Type B pancreatic cell (in vitro differentiated cells): ENCODE measurements around the gene DDI2. TPM values are rescaled to one million over a fixed set of nuclear protein-coding genes. Genes with fewer than 3 reads are reported as not detected.

ENCODE experiments used
- DNase-seq: peaks from one replicate; pipeline ENCODE4 v3.0.0; 2021; ENCODE audit warnings: mixed read lengths; ENCODE audit not compliant: unreplicated experiment; ENCODE audit errors: extremely low spot score
- H3K27ac Mint-ChIP-seq: 2 replicates; pipeline ENCODE4 v1.8.0; 2021; ENCODE audit warnings: mild to moderate bottlenecking, mixed read lengths
- H3K27me3 Mint-ChIP-seq: 2 replicates; pipeline ENCODE4 v1.8.0; 2021; ENCODE audit warnings: mixed read lengths
- H3K36me3 Mint-ChIP-seq: 2 replicates; pipeline ENCODE4 v1.8.0; 2021; ENCODE audit warnings: mixed read lengths
- H3K4me1 Mint-ChIP-seq: one replicate; pipeline ENCODE4 v1.8.0; 2021; ENCODE audit warnings: mixed read lengths; ENCODE audit not compliant: unreplicated experiment
- H3K4me3 Mint-ChIP-seq: 2 replicates; pipeline ENCODE4 v1.8.0; 2021; ENCODE audit warnings: mild to moderate bottlenecking, mixed read lengths
- H3K9me3 Mint-ChIP-seq: 2 replicates; pipeline ENCODE4 v1.8.0; 2021; ENCODE audit warnings: mixed read lengths
- total RNA-seq: library from RNA; stranded (reverse); gene quantifications from 2 replicates; pipeline ENCODE4 v1.2.1, GENCODE V29; 2021; ENCODE audit warnings: low replicate concordance
- TF ChIP-seq, protein P1 (sequence below): fragments of 200-600 bp; sonication (generic); conservative IDR thresholded peaks from 2 replicates; pipeline ENCODE4 v1.5.0; 2021; ENCODE audit warnings: antibody characterized with exemption, mild to moderate bottlenecking

Gene DDI2
- total RNA-seq, 1 donor from 2014 or later = 38.7 TPM

GRCh38 chr1:15616373-15617172 is 685 bp upstream of the DDI2 start:
- Mint-ChIP-seq H3K36me3 (no peaks in the 10 kb centered on the region), H3K4me1 (peaks cover 22% of the 10 kb centered on the region), H3K9me3 (no peaks in the 10 kb centered on the region), H3K27me3 (no peaks in the 10 kb centered on the region), H3K27ac (peak overlapping the region; percentile 97), H3K4me3 (peak overlapping the region; percentile 97)
- no peak for DNase-seq
- TF ChIP-seq, protein P1, sequence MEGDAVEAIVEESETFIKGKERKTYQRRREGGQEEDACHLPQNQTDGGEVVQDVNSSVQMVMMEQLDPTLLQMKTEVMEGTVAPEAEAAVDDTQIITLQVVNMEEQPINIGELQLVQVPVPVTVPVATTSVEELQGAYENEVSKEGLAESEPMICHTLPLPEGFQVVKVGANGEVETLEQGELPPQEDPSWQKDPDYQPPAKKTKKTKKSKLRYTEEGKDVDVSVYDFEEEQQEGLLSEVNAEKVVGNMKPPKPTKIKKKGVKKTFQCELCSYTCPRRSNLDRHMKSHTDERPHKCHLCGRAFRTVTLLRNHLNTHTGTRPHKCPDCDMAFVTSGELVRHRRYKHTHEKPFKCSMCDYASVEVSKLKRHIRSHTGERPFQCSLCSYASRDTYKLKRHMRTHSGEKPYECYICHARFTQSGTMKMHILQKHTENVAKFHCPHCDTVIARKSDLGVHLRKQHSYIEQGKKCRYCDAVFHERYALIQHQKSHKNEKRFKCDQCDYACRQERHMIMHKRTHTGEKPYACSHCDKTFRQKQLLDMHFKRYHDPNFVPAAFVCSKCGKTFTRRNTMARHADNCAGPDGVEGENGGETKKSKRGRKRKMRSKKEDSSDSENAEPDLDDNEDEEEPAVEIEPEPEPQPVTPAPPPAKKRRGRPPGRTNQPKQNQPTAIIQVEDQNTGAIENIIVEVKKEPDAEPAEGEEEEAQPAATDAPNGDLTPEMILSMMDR = no peak

GRCh38 chr1:15618077-15618654 is 908 bp downstream of the DDI2 start:
- DNase-seq = no peak
- TF ChIP-seq, protein P1 = no peak
- H3K4me1 Mint-ChIP-seq = peaks cover 26% of the 10 kb centered on the region
- H3K27me3 Mint-ChIP-seq = no peaks in the 10 kb centered on the region
- H3K27ac Mint-ChIP-seq = peak overlapping the region; percentile 97
- H3K4me3 Mint-ChIP-seq = peak overlapping the region; percentile 97
- no peaks in the 10 kb centered on the region for H3K36me3 Mint-ChIP-seq
- no peaks in the 10 kb centered on the region for H3K9me3 Mint-ChIP-seq

GRCh38 chr1:15618655-15619525 is 1.6 kb downstream of the DDI2 start:
- Mint-ChIP-seq H3K4me1 (peaks cover 26% of the 10 kb centered on the region), H3K9me3 (no peaks in the 10 kb centered on the region), H3K27ac (peak overlapping the region; percentile 97), H3K36me3 (no peaks in the 10 kb centered on the region), H3K4me3 (peak overlapping the region; percentile 97), H3K27me3 (no peaks in the 10 kb centered on the region)
- TF ChIP-seq, protein P1 = no peak
- DNase-seq = no peak

DNA sequence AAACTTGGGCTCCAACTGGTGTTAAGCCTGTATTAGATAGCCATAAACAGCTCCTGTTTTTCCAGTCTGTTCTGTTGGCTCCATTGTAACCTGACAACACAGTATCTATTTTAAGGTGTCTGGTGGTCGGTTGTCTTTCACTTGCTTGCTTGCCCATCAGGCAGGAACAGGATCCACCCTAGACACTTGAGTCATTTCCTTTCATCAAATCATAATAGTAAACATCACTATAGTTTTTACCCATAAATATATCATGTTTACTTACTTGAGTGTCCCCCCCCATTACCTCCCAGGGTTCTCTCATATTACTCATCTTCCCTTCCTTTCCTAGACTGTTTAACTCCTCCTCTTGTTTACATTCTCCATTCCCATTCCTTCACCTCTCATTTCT is 2.9 kb downstream of the DDI2 start:
- no peaks in the 10 kb centered on the region for H3K36me3 Mint-ChIP-seq
- no peak for DNase-seq
- H3K4me1 Mint-ChIP-seq = peaks cover 35% of the 10 kb centered on the region
- H3K9me3 Mint-ChIP-seq = no peaks in the 10 kb centered on the region
- TF ChIP-seq, protein P1 = no peak
- H3K27ac Mint-ChIP-seq = peak overlapping the region; percentile 84
- no peaks in the 10 kb centered on the region for H3K27me3 Mint-ChIP-seq
- peak overlapping the region; percentile 69 for H3K4me3 Mint-ChIP-seq

DNA sequence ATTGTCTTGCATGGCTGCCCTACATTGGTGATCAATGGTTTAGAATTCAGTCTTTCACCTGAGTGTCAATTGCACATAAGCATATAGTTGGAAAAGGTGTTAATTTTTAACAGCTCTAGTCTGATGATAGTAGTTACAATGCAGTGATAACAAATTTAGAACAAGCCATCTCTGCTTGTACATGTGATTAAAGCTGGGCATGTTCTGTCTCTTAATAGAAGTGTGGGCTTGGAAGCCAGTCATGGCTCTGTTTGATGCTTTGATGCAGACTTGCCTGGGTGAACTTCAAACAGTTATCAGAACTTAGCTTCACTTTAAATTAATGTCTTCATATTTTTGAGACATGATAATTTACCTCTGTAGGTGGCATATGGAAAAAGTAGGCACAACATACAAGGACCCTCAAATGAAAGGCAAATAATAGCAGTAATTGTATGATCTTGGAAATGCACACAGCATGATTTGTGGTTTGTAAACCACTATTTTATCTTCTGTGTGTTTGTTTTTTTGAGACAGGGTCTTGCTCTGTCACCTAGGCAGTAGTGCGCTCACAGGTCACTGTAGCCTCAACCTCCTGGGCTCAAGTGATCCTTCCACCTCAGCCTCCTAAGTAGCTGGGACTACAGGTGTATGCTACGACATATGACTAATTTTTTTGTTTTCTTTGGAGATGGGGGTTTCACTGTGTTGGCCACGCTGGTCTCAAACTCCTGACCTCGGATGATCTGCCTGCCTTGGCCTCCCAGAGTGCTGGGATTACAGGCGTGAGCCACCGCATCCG is 3.8 kb downstream of the DDI2 start:
- H3K36me3 Mint-ChIP-seq = peaks cover 2% of the 10 kb centered on the region
- H3K4me3 Mint-ChIP-seq = peak overlapping the region; percentile 61
- no peaks in the 10 kb centered on the region for H3K9me3 Mint-ChIP-seq
- H3K27ac Mint-ChIP-seq = peak overlapping the region; percentile 29
- peaks cover 39% of the 10 kb centered on the region for H3K4me1 Mint-ChIP-seq
- no peaks in the 10 kb centered on the region for H3K27me3 Mint-ChIP-seq
- TF ChIP-seq, protein P1 = no peak
- no peak for DNase-seq
